Endothelial cell of umbilical vein (primary cell): ENCODE data around the gene NEDD4L.

ENCODE experiments used
- GATA2 ChIP-seq: IDR thresholded peaks from 2 replicates; pipeline ENCODE4 v1.7.0; 2011; ENCODE audit warnings: low read depth, mild to moderate bottlenecking, moderate library complexity, mixed read lengths, low read length; ENCODE audit not compliant: insufficient read length, insufficient read depth
- MYC ChIP-seq: IDR thresholded peaks from one replicate; pipeline ENCODE4 v1.6.1; 2011; ENCODE audit warnings: mild to moderate bottlenecking, low read depth, low read length
- POLR2A ChIP-seq: IDR thresholded peaks from 2 replicates; pipeline ENCODE4 v1.6.1; 2012; ENCODE audit warnings: low read depth, mild to moderate bottlenecking, control low read depth, low read length
- POLR2AphosphoS5 ChIP-seq: IDR thresholded peaks from 2 replicates; pipeline ENCODE4 v1.6.1; 2012; ENCODE audit warnings: low read depth, mild to moderate bottlenecking, control low read depth, low read length, moderate library complexity; ENCODE audit not compliant: insufficient read depth
- TF ChIP-seq, protein P1 (sequence below), 2 donors: IDR thresholded peaks; 1 replicate in 1 of 2; 2 replicates in 1 of 2; pipeline ENCODE4 v1.5.1; 2011; ENCODE audit warnings: low read length in 2 of 2, mild to moderate bottlenecking in 2 of 2, moderate library complexity in 2 of 2, control low read depth in 1 of 2, inconsistent platforms in 1 of 2, low read depth in 1 of 2; ENCODE audit not compliant: insufficient read depth in 1 of 2; ENCODE audit errors: extremely low read depth in 1 of 2
- TF ChIP-seq, protein P2 (sequence below): IDR thresholded peaks from 2 replicates; pipeline ENCODE4 v1.6.1; 2011; ENCODE audit not compliant: insufficient read depth, insufficient read length

DNA sequence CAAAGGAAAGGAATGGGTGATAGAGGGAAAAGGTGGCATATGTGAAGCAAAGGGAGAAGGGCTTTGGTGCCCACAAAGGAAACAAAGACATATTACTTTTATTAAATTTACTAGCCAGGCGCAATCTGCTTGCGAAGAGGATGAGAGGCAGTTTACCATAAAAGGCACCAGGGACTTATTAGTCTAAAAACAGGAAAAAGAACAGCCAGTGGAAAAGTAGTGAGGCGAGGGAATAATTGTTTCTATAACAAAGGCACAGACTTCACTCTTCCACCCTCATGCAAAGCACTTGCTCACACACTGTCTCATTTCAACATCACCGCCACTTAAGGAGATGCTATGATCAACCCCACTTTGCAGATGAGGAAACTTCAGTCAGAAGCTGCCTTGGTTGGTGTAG is 374.3 kb downstream of the NEDD4L start:
- TF ChIP-seq POLR2A (no peak), MYC (no peak), POLR2AphosphoS5 (no peak), GATA2 (no peak)
- TF ChIP-seq, protein P1, sequence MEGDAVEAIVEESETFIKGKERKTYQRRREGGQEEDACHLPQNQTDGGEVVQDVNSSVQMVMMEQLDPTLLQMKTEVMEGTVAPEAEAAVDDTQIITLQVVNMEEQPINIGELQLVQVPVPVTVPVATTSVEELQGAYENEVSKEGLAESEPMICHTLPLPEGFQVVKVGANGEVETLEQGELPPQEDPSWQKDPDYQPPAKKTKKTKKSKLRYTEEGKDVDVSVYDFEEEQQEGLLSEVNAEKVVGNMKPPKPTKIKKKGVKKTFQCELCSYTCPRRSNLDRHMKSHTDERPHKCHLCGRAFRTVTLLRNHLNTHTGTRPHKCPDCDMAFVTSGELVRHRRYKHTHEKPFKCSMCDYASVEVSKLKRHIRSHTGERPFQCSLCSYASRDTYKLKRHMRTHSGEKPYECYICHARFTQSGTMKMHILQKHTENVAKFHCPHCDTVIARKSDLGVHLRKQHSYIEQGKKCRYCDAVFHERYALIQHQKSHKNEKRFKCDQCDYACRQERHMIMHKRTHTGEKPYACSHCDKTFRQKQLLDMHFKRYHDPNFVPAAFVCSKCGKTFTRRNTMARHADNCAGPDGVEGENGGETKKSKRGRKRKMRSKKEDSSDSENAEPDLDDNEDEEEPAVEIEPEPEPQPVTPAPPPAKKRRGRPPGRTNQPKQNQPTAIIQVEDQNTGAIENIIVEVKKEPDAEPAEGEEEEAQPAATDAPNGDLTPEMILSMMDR (IDR thresholded peaks at IDR 0.05; ENCODE audit: extremely low read depth in 1 of 2, insufficient read depth in 1 of 2, low read depth in 1 of 2, low read length in 2 of 2): no peak
- TF ChIP-seq, protein P2, sequence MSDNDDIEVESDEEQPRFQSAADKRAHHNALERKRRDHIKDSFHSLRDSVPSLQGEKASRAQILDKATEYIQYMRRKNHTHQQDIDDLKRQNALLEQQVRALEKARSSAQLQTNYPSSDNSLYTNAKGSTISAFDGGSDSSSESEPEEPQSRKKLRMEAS: no peak
